HG02973 (cell line): ENCODE results near the gene SGMS1.

Experiments
- ATAC-seq: cut with Tn5 transposase; IDR thresholded peaks from one replicate; pipeline ENCODE4 v1.9.1; 2021; ENCODE audit warnings: moderate library complexity; ENCODE audit not compliant: unreplicated experiment

SGMS1 gene

DNA sequence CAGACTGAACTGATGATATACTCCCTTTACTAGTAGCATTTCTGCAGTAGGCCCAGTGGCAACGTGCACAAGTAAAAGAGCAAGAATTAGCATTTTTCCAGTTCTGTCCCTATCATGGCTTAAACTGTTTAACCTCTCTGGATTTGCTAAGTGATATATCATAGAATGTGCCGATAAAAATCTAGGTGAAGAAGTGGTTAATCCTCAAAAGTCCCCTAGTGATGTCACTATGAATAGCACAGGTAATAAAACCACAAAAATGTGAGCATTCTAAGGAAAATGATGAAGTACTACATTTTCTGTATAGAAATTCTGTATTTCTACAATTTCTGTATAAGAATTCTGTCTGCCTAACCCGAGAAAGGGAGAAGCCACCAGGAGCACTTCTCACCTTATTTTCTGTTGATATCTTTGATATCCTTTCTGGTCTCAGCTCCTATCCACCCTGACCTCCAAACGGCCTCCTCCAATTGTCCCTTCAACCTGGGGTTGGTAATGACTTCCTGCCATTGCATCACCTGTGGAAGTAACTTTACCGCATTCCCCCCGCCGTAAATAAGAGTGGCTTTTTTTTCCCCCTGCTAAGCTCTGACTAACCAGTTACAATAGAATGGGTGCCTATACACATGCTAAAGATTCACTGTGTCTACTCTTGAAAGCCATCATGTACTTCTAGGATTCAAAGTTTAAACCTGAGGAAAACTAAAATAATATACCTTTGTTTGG lies 216.5 kb downstream of the SGMS1 start:
- ATAC-seq = no peak

DNA sequence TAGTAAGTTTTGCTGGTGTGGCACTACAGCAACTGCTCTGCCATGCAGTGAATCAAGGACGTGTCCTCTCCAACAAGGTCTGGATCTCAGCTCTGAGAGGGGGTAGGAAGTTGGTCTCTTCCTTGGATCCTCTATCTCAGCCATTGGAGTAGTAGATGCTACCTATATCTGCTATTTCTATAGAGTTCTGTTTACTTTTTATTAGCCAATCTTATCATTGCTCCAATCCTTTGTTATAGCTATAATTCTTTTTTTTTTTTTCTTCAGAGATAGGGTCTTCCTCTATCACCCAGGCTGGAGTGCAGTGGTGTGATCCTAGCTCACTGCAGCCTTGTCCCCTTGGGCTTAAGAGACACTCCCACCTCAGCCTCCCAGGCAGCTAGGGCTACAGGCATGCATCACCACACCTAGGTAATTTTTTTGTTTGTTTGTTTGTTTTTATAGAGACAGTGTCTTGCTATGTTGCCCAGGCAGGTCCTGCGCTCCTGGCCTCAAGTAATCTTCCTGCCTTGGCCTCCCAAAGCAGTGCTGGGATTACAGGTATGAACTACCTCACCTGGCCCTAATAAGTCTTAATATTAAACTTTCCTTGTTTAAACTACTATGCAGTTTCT lies 217.2 kb downstream of the SGMS1 start:
- no peak for ATAC-seq

DNA sequence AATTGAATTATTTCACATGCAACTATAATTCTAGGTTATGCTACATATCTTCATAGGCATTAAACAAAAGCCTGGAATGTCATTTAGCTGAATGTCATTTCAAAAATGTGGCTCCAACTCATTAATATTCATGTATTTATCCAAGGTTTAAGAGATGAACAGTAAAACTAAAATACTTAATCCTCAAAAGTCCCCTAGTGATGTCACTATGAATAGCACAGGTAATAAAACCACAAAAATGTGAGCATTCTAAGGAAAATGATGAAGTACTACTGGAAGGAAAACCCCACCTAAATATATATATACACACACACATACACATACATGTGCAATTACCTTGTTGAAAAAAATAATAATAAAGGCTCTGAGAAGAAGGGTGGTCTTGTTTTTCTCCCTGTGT lies 218.0 kb downstream of the SGMS1 start:
- no peak for ATAC-seq

DNA sequence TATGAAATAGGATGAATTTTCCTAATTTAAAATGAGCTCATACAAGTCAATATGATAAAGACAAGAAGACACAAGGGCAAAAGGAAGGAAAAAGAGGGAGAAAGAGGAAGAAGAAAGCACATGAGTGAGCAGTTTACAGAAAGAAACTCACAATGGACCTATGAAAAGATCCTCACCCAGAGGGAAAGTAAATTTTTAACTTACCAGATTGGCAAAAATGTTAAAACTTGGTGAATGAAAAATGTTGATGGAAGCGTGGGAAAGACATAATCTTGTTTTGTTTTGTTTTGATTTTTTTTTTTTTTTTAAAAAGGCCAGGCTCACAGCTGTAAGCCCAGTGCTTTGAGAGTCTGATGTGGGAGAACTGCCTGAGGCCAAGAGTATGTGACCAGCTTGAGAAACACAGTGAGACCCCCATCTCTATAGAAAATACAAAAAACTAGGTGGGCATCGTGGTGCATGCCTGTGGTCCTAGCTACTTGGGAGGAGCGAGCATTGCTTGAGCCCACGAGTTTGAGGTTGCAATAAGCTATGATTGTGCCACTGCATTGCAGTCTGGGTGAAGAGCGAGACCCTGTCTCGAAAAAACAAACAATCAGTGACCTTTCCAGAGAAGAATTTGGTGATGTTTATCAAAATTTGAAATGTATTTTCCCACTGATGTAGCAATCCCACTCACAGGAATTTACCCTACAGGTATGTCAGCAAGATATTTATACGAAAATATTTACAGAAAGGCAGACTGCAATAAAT lies 219.6 kb downstream of the SGMS1 start:
- ATAC-seq = no peak

DNA sequence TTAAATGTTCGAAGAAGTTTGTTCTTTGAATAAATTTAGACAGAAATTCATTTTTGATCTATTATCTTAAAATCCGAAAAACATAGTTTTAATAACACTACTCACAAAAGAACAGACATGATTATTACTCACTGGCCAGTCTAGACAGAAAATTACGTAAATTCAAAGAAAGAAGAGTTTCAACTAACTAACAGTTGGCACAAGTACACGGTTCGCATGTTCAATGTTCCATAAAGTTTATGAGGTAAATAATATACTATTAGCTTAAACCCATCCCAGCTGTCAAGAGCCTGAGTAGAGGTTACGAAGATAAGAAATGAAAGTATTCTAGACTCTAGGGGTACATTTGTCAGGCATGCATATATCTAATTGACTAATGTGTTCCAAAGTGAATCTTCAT lies 220.7 kb downstream of the SGMS1 start:
- no peak for ATAC-seq

DNA sequence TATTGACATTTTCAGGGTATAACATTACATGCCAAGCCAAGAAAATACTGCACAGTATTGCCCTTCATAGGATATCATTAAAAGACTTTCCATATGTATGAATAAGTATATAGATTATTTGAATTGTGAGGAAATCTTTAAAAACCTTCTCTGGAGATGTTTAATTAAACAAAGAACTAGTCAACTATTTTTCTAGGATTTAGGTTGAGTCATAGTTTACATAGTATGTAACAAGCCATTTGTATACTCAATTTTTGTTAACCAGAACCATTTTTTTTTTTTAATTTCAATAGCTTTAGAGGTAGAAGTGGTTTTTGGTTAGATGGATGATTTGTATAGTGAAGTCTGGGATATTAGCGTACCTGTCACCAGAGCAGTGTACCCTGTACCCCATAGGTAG lies 221.3 kb downstream of the SGMS1 start:
- ATAC-seq = no peak

DNA sequence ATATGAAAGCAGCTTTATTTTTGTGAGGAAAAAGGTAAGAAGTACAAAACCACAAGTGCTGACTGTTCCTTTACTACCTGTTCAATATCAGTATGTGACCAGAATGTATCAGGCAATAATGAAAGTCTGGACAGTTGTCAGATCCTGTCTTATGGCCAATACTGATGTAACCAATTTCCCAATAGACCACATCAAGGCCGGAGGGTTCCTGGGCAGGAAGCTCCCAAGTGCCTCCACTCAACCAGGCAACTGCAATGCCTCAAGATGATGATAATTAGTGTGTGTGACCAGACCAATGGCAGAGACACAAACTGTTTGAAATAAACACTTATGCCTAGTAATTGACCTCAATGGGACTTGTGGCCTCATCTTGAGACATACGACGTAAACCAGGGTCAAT lies 223.1 kb downstream of the SGMS1 start:
- ATAC-seq = no peak

DNA sequence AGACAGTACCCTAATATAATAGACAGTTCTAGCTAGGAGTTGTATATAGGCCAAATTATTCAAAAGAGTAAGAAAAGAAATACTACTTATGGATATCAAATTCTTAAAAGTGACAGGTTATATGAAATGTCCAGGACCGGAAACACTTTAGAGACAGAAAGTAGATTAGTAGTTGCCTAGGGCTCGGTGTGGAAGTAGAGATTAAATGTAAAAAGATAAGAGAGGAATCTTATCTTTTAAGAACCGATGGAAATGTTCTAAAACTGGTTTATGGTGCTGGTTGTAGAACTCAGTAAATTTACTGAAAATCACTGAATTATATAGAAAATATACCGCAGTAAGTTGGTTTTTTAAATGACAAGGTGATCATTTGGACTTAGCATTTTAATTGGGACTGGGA lies 224.9 kb downstream of the SGMS1 start:
- ATAC-seq = no peak

DNA sequence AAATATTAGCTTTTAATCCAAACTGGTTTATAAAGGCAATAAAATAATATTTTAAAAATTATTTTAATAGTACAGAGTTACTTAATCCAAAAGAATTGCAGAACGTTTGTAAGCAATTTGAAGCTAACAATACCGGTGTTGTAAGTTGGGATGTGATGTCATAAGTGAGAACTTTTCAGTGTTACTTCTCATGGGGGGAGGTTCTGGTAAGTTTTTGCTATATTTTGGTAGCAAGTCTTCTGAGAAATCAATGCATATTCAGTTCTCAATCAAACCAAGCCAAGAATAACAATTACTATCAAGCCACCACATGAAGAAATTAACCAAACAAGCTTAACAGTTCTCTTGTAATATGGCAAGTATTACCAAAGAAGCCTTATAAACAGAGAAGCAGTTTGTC lies 225.4 kb downstream of the SGMS1 start:
- ATAC-seq = no peak

DNA sequence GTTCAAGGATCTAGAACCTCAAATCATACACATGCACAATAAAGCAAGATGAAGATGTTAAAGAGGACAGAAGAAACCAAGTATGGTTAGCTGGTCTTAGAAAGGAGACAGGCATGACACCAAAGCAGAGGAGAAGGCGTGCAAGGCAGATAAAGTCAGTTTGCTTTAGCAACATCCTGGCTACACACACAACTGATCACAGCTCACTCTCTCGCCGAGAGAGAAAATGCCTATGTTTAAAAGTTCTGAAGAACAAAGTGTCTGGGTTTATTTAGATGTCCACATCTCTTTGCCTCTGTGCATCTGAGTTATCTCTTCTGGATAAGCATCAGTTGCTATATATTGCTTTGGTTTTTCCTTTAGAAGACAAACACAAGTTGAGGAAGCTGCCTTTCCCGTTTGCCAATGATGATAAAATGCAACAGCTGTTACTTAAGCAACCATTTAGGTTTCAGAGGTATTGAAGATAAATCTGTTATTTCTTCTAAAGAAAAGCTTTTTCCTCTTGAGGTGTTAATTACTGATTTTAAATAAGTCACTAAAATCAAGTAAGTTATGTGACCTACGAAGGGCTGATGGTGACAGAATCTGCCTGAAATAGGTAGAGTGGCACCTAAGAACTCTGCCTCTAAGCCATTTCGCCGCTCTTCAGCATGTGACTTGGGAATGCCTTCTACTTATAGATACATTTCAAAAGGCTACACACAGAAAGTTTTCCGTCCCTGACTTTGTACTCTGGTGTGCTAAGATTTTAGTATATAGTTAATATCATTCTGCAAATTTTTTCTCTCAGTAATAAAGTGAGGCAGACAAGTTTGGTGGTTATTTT lies 226.2 kb downstream of the SGMS1 start:
- no peak for ATAC-seq

DNA sequence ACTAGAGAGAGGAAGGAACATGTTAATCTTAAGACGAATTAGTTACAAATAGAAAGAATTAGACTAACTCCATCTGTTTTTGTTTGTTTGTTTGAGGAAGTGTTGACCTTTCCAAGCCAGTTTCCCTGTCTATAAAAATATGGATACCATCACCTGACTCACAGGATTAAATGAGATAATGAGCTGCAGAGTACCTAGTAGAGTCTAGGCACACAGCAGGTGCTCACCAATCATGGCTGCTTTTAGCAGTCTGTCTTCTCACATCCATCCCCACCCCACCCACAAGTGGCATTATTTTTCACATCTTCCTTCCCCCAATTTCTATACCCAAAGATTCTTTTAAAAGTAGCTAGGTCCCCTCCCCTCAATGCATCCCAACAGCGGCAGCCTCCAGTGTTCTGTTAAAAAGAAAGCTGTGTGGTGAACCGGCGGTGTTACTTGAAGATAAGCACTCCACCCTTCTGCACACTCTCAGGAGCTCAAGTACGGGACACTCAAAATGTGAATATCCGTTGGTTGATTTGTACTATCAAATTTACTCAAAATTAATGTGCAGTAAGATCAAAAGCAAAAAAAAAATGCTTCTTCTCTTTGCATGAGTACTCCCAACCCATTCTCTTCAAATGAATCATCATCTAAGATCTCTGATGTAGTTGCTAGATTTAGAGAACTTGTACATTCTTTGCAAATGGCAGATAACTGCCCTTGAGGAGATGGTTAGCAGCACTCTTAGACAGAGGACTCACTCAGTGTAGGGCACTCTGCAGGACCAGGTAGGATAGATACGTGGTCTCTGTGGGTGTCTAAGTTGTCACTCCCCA lies 227.1 kb downstream of the SGMS1 start:
- ATAC-seq = peak; percentile 72

DNA sequence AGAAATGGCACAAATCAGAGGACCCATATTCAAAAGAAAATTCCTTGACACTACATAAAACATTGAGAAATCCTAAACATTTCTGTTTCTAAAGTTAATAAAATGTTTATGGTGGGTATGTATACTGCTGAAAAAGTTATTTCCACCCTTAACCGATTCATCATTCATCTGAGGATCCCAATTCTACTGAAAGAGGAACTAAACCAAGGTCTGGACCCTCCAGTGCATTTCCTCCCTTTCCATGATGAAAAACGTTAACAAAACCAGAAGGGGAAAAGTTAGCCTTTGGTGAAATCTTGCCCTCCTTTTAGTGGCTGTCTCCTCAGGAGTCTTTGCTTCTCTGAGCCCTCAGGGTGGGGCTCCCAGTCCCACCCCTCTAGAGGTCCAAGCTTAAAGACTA lies 227.9 kb downstream of the SGMS1 start:
- ATAC-seq = no peak

DNA sequence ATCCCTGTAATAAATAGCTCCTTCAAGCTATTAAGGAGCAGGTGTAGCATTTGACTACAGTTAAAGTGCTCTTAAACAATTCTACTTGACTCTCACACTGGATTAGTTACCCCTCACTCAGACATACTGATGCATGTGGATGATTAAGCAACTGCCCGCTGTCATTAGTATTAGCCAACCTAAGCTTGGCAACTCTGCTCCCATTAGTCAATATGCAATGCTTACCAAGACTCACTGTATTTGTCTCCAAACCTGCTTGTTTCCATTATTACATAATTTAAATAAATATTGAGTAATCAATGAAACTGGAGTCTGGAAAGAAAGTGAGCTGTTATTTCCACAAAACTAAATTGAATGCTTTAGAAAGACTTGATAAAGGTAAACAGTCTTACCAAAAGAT lies 228.5 kb downstream of the SGMS1 start:
- ATAC-seq = no peak

DNA sequence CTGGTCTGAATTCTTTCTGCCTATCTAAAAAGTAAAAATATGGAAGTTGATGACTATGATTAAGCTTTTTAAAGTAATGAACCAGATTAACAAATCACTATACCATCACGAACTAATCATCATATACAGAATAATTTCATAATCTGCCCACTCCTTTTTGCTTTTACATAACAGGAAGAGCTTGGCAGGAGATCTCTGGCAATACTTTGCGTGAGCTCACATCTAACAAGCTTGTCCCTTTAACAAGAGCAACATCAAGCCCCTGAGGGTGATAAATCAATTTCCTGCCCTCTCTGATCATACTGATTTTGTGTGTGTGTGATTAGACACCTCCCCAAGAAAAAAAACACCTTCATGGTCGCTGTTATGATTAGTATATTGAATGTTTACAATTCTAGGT lies 228.9 kb downstream of the SGMS1 start:
- no peak for ATAC-seq

DNA sequence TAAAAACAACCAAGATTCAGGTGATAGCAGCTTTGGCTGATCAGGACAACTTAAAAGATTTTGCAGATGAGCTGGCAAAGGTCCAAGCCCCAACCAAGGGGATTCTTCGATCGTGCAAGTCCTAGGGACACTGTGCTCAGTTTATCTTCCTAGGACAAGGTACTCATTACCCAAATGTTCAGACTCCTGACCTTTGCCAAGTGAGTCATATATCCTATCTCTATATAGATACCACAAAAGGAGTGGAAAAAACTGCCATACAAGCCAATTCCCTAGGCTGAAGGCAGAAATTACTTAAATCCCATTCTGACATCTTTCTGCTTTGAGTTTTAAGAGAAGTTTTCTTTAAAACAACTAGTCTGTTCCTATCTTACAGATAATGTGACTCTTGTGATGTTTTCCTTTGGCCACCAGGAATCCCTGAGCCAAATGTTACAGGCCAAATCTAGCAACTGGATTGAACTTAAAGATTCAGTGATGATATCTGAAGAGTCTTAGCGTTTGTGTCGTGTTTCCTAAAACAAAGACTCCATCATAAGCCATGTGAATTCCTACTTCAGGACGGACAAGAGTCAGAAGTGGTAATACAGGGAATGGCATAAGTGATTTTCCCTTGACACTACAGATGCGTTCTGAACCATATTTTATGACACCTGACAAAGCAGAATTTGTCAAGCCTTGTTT lies 229.8 kb downstream of the SGMS1 start:
- no peak for ATAC-seq

DNA sequence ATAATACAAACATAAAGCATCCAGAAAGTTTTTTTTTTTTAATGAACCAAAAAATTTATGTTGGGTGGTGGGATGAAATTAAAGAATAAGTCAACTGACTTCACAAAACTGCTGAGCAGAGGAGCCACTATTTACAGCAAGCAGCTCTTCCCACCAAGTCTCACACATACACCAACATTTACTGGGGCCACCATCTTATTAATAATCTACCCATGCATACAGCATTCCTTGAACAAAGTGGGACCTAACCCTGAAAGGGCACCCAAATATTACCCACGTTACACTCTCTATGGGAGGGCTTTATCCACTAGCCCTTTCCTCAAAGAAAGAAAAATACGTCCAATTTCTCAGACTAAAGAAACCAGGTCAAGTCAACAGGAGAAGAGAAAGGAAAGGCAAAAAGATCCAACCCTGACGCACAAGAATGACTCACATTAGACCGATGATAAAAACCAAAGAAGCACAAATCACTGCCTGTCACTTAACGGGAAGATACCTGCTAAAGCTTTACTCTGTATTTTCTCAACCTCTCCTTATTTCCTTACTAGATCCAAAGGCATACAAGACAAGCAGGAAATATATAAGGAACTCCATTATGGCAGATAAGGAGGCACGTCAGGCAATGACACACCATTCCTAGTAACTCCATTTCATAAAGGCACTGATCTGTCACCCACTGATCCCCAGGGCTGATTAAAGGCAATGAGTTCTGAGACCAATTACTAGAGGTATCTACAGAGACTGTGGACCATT lies 230.6 kb downstream of the SGMS1 start:
- ATAC-seq = no peak

DNA sequence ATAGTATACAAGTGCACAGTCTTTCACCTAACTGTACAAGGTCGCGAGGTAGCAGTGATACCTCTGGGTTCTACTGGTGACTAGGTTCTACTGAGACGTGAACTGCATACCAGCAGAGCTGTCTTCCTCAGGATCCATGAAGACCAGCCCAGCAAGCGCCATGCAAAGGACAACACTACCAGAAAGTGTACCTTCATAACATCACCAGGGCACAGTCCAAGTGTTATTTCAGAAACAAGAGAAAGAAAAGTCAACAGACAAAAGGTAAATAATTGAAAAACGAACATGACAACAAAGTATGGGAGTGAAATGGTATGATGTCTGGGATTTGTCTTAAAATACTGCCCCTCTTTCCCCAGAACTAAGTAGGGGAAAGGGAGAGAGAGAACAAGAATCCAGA lies 231.3 kb downstream of the SGMS1 start:
- ATAC-seq = no peak

DNA sequence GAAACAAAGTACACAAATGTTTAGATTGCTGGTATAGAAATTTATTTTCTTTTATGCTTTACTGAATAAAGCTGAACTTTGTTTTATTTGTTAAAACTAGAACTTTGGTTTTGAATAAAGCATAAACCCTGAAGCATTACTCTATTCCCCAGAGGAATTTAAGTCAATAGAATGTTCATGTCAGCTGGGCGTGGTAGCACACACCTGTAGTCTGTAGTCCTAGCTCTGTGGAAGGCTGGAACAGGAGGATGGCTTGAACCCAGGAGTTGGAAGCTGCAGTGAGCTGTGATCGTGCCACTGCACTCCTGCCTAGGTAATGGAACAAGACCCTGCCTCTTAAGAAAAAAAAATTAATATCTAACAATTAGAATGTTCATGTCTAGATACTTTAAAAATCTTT lies 233.5 kb downstream of the SGMS1 start:
- ATAC-seq = no peak

DNA sequence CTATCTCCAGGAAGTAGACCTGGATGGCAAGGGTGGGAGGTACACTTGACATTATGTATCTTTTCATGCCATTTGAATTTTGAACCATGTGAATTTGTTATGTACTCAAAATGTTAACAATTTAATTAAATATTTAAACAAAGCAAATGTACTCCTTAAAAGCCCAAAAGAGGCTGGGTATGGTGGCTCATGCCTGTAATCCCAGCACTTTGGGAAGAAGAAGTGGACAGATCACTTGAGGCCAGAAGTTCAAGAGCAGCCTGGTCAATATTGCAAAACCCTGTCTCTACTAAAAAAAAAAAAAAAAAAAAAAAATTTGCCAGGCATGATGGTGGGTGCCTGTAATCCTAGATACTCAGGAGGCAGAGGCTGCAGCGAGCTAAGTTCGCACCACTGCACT lies 235.6 kb downstream of the SGMS1 start:
- ATAC-seq = no peak
